ENCODE data around the gene AIRE. TPM values are rescaled to one million over a fixed set of nuclear protein-coding genes. Genes with fewer than 3 reads are reported as not detected.

AIRE gene
- total RNA-seq, 6 donors from 2014 or later: not detected

- Histone ChIP-seq H3K27ac (no peak overlapping the region), H3K27me3 (no peaks in the 10 kb centered on the region), H3K36me3 (peaks cover 11 to 89% (median 70%) of the 10 kb centered on the region in 4 donors), H3K4me1 (no peaks in the 10 kb centered on the region), H3K9me3 (no peaks in the 10 kb centered on the region), H3K4me3 (no peak overlapping the region)
- TF ChIP-seq EP300 (IDR thresholded peaks at IDR 0.05) (no peak), CTCF (IDR thresholded peaks at IDR 0.05) (no peak), POLR2A (IDR thresholded peaks at IDR 0.05) (no peak), POLR2AphosphoS5 (IDR thresholded peaks at IDR 0.05) (no peak)
- ATAC-seq (ENCODE audit: low FRiP score in 2 of 2) (no peak), DNase-seq (peak in 1 of 2 donors; percentile 62)
- WGBS, 2 donors: 88 to 97% methylated on average over 4 to 11 of the region's 13 CpGs
Observed at GRCh38 chr21:44313451-44313850, 27.8 kb downstream of the AIRE start.

DNA sequence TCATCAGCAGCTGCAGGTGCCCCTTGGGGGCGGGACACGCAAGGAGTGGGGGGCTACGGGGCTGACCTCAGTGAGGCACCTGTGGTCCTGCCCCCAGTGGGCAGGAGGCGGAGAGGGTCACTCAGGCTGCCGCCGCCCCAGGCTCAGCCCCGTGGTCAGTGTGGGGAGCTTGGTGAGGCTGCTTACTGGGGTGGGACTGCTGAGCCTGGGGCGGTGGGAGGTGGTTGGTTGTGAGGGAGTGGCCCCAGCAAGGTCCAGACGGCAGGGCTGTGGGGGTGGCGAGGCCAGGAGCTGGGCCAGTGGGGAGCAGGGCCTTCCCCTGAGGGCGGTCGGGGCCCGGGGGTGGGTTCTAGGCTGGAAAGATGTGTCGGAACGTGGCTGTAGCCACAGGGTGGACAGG, 28.5 kb downstream of the AIRE start:
- no peak for ATAC-seq (ENCODE audit: low FRiP score in 2 of 2)
- H3K36me3 ChIP-seq: peaks cover 11 to 92% (median 75%) of the 10 kb centered on the region in 4 donors

GRCh38 chr21:44314561-44314960, 28.9 kb downstream of the AIRE start:
- DNase-seq (peak in 1 of 2 donors; percentile 63), ATAC-seq (ENCODE audit: low FRiP score in 2 of 2) (no peak)
- Histone ChIP-seq H3K27ac (no peak overlapping the region), H3K4me3 (no peak overlapping the region), H3K9me3 (no peaks in the 10 kb centered on the region), H3K4me1 (no peaks in the 10 kb centered on the region), H3K27me3 (no peaks in the 10 kb centered on the region), H3K36me3 (peaks cover 11 to 95% (median 80%) of the 10 kb centered on the region in 4 donors)
- WGBS, 2 donors: 80 to 94% methylated on average over 1 to 10 of the region's 11 CpGs
- no peak for TF ChIP-seq POLR2A (IDR thresholded peaks at IDR 0.05)
- no peak for TF ChIP-seq EP300 (IDR thresholded peaks at IDR 0.05)
- no peak for TF ChIP-seq CTCF (IDR thresholded peaks at IDR 0.05)
- no peak for TF ChIP-seq POLR2AphosphoS5 (IDR thresholded peaks at IDR 0.05)

More for the DNA sequence above, 28.5 kb downstream of the AIRE start:
- 84 to 94% methylated on average over 8 to 15 of the region's 15 CpGs for WGBS, 2 donors
- peak in 1 of 2 donors; percentile 74 for DNase-seq
- no peak overlapping the region for H3K27ac ChIP-seq
- H3K27me3 ChIP-seq: no peaks in the 10 kb centered on the region
- no peak for TF ChIP-seq POLR2AphosphoS5 (IDR thresholded peaks at IDR 0.05)
- TF ChIP-seq EP300 (IDR thresholded peaks at IDR 0.05): no peak
- no peak for TF ChIP-seq POLR2A (IDR thresholded peaks at IDR 0.05)
- no peak for TF ChIP-seq CTCF (IDR thresholded peaks at IDR 0.05)
- H3K4me3 ChIP-seq: no peak overlapping the region
- no peaks in the 10 kb centered on the region for H3K4me1 ChIP-seq
- H3K9me3 ChIP-seq: no peaks in the 10 kb centered on the region

DNA sequence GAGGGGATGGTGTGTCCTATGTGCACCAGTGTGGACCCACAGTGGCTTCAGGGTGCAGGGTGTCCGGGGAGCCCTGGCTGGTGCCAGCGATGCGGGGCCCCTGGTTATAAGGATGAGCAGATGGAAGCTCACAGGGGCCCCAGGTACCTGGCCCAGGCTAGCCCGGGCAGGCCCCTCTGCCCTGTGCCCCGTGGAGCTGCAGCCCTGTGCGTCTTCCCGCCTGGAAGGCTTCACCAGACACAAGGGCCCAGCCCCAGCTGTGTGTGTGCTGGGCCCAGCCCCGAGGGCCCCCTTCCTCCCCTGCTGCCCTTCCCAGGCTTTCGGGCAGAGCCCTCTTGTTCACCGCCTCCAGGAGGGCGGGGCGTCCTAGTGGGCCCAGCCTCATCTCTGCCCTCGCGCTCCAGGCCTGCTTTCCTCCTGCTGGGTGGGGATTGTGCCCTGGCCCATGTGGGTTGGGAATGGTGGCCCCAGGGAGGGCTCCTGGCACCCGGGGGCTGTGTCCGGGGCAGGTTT, 30.1 kb downstream of the AIRE start:
- TF ChIP-seq CTCF (IDR thresholded peaks at IDR 0.05): no peak
- TF ChIP-seq POLR2AphosphoS5 (IDR thresholded peaks at IDR 0.05): no peak
- TF ChIP-seq EP300 (IDR thresholded peaks at IDR 0.05): no peak
- no peak for TF ChIP-seq POLR2A (IDR thresholded peaks at IDR 0.05)
- no peaks in the 10 kb centered on the region for H3K27me3 ChIP-seq
- peaks cover 15 to 97% (median 84%) of the 10 kb centered on the region in 4 donors for H3K36me3 ChIP-seq
- no peaks in the 10 kb centered on the region for H3K4me1 ChIP-seq
- 91% methylated on average over 16 of the region's 16 CpGs; no CpG with 5 or more reads in 1 of the 2 donors for WGBS, 2 donors
- no peak overlapping the region for H3K27ac ChIP-seq
- DNase-seq (peak in 1 of 2 donors; percentile 79), ATAC-seq (ENCODE audit: low FRiP score in 2 of 2) (no peak)
- H3K4me3 ChIP-seq: no peak overlapping the region
- H3K9me3 ChIP-seq: no peaks in the 10 kb centered on the region

All from upper lobe of left lung (tissue), 6 donors.